ENCODE results near the gene SYT9. TPM values are rescaled to one million over a fixed set of nuclear protein-coding genes. Genes with fewer than 3 reads are reported as not detected.

The SYT9 gene
- total RNA-seq, 1 donor from 2014 or later, result 1.6 TPM

DNA sequence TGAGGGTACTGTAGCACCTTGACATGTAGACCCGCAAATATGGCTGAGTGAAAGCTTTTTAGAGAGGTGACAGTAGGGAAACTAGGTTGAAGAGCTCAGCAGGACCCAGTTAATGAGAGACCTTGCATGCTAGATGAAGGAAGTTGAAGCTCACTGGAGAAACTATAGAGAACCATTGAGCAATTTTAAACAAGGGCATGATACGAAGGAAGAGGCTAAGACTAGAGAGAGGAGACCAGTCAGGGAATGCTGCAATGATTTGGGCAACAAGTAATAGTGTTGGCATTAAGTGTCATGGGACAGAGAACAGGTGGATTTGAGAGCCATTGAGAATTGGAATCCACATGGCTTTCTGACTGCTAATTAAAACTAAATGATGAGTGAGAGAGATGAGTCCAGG is 237.7 kb downstream of the SYT9 start:
- TF ChIP-seq, protein P1, sequence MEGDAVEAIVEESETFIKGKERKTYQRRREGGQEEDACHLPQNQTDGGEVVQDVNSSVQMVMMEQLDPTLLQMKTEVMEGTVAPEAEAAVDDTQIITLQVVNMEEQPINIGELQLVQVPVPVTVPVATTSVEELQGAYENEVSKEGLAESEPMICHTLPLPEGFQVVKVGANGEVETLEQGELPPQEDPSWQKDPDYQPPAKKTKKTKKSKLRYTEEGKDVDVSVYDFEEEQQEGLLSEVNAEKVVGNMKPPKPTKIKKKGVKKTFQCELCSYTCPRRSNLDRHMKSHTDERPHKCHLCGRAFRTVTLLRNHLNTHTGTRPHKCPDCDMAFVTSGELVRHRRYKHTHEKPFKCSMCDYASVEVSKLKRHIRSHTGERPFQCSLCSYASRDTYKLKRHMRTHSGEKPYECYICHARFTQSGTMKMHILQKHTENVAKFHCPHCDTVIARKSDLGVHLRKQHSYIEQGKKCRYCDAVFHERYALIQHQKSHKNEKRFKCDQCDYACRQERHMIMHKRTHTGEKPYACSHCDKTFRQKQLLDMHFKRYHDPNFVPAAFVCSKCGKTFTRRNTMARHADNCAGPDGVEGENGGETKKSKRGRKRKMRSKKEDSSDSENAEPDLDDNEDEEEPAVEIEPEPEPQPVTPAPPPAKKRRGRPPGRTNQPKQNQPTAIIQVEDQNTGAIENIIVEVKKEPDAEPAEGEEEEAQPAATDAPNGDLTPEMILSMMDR (conservative IDR thresholded peaks at IDR 0.05), result no peak
- no peak overlapping the region for H3K27ac Mint-ChIP-seq
- H3K27me3 Mint-ChIP-seq, result no peaks in the 10 kb centered on the region
- H3K4me1 Mint-ChIP-seq (ENCODE audit: unreplicated experiment), result peaks cover 13% of the 10 kb centered on the region
- DNase-seq (ENCODE audit: extremely low spot score, unreplicated experiment), result no peak
- H3K9me3 Mint-ChIP-seq, result peaks cover 5% of the 10 kb centered on the region
- H3K4me3 Mint-ChIP-seq, result no peak overlapping the region
- peaks cover 8% of the 10 kb centered on the region for H3K36me3 Mint-ChIP-seq

DNA sequence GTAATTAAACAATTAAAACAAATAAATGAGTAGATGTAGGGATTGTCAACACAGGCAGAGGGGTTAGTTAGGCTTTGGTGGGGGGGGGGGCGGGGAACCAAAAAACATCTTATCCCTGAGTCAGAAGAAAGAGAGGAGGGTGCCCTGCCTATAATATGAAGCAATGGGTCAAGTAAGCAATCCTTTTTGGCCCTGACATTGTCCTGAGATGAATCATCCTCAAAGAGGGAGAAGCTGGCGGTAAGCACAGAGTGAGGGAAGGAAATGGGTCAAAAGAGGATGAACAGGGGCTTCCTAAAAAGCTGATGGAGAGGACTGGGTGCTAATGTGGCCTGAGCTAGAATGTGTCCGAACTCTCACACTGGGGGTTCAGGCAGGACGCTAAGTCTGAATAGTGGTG is 238.3 kb downstream of the SYT9 start:
- no peak for DNase-seq (ENCODE audit: extremely low spot score, unreplicated experiment)
- H3K9me3 Mint-ChIP-seq, result peaks cover 5% of the 10 kb centered on the region

DNA sequence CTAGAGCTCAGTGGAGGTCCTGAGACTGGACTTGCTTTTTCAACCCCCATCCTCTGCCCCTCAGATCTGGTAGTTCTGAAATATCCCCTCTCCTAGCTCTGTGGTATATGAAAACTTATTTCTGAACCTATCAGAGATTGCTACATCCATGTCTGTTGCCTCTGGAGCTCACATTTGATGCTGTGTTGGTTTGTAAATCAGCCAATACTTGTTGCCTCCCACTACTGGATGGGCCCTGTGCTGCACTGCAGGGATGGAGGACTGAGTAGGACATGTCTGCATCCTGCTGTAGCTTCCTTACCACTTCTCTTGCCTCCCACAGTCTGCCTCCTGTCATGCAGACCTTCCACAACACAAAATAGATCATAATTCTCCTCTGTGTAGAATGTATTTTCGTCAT is 238.8 kb downstream of the SYT9 start:
- TF ChIP-seq, protein P1 (conservative IDR thresholded peaks at IDR 0.05), result no peak
- H3K27ac Mint-ChIP-seq, result no peak overlapping the region
- H3K36me3 Mint-ChIP-seq, result peaks cover 8% of the 10 kb centered on the region
- DNase-seq (ENCODE audit: extremely low spot score, unreplicated experiment), result no peak
- H3K4me3 Mint-ChIP-seq, result no peak overlapping the region
- H3K4me1 Mint-ChIP-seq (ENCODE audit: unreplicated experiment), result peaks cover 4% of the 10 kb centered on the region
- no peaks in the 10 kb centered on the region for H3K27me3 Mint-ChIP-seq
- H3K9me3 Mint-ChIP-seq, result peaks cover 5% of the 10 kb centered on the region

More for the DNA sequence above, 238.3 kb downstream of the SYT9 start:
- H3K27ac Mint-ChIP-seq, result no peak overlapping the region
- TF ChIP-seq, protein P1 (conservative IDR thresholded peaks at IDR 0.05), result no peak
- no peaks in the 10 kb centered on the region for H3K27me3 Mint-ChIP-seq
- peaks cover 8% of the 10 kb centered on the region for H3K4me1 Mint-ChIP-seq (ENCODE audit: unreplicated experiment)
- H3K4me3 Mint-ChIP-seq, result no peak overlapping the region
- H3K36me3 Mint-ChIP-seq, result peaks cover 8% of the 10 kb centered on the region

DNA sequence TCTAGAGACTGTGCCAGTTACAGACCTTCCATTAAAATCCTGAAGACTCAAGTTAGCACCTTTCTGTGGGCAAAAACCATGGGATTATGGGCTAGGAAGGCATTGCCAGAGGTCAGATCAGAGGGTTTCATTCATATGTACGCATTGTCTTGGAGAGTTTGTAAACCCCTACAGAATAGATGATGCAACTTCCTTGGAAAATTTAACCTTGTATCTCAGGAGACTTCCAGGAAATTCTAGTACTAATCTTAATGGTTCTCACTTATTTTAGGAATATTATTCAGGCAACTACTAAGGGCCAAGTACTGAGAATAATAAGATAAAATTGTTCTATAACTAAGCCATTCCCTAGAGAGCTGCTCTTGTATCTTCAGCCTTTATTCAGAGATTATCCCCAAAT is 240.5 kb downstream of the SYT9 start:
- no peaks in the 10 kb centered on the region for H3K4me1 Mint-ChIP-seq (ENCODE audit: unreplicated experiment)
- TF ChIP-seq, protein P1 (conservative IDR thresholded peaks at IDR 0.05), result no peak
- DNase-seq (ENCODE audit: extremely low spot score, unreplicated experiment), result no peak
- H3K27me3 Mint-ChIP-seq, result no peaks in the 10 kb centered on the region
- H3K36me3 Mint-ChIP-seq, result peaks cover 12% of the 10 kb centered on the region
- H3K27ac Mint-ChIP-seq, result no peak overlapping the region
- peaks cover 5% of the 10 kb centered on the region for H3K9me3 Mint-ChIP-seq
- no peak overlapping the region for H3K4me3 Mint-ChIP-seq

DNA sequence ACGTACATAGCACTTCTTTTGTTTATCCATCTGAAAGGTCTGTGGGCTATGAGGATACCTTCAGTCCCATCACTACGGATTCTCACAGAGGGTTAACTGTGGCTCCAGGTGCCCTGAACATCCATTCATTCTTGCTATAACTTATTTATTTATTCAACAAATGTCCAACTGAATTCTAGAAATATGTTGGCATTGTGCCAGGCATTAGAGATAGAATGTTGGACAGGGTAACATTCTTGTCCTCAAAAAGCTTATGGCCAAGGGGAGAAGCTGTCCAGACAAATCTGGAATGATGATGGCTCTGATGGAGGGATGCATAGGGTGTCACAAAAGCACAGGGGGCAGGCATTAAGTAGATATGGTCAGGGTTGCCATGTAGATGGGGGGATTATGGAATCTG is 242.0 kb downstream of the SYT9 start:
- Mint-ChIP-seq H3K4me1 (ENCODE audit: unreplicated experiment) (no peaks in the 10 kb centered on the region), H3K27me3 (no peaks in the 10 kb centered on the region), H3K36me3 (peaks cover 12% of the 10 kb centered on the region), H3K27ac (no peak overlapping the region), H3K4me3 (no peak overlapping the region), H3K9me3 (peaks cover 5% of the 10 kb centered on the region)
- DNase-seq (ENCODE audit: extremely low spot score, unreplicated experiment), result no peak
- TF ChIP-seq, protein P1 (conservative IDR thresholded peaks at IDR 0.05), result no peak

Measured in type B pancreatic cell (in vitro differentiated cells).